Testis (tissue), 3 donors: ENCODE measurements around the gene PPARGC1A. TPM values are rescaled to one million over a fixed set of nuclear protein-coding genes. Genes with fewer than 3 reads are reported as not detected.

ENCODE experiments used
- DNase-seq: peaks from one replicate; pipeline ENCODE4 v3.0.0-alpha.2; 2019
- H3K27ac ChIP-seq, 2 donors: fragments of 200-600 bp; sonication (generic); one replicate each; pipeline ENCODE4 v1.5.1; 2019
- H3K27me3 ChIP-seq: fragments of 200-600 bp; sonication (generic); one replicate; pipeline ENCODE4 v1.5.1; 2019
- H3K36me3 ChIP-seq: fragments of 200-600 bp; sonication (generic); one replicate; pipeline ENCODE4 v1.5.1; 2017; ENCODE audit warnings: low read depth; ENCODE audit errors: missing control alignments
- H3K4me1 ChIP-seq: fragments of 200-600 bp; sonication (generic); one replicate; pipeline ENCODE4 v1.5.1; 2019
- H3K4me3 ChIP-seq, 2 donors: fragments of 200-600 bp; sonication (generic); one replicate each; pipeline ENCODE4 v1.5.1; 2017 to 2019
- H3K9me3 ChIP-seq: fragments of 200-600 bp; sonication (generic); one replicate; pipeline ENCODE4 v1.5.1; 2017
- CTCF ChIP-seq, 3 experiments: fragments of 450-650 bp in 2 of 3; fragments of 200-600 bp in 1 of 3; sonication (generic) in 1 of 3; IDR thresholded peaks; one replicate each; pipeline ENCODE4 v1.5.1; 2016 to 2019; ENCODE audit warnings: antibody characterized with exemption in 3 of 3, mild to moderate bottlenecking in 2 of 3, moderate library complexity in 1 of 3
- POLR2A ChIP-seq: fragments of 450-650 bp; IDR thresholded peaks from one replicate; pipeline ENCODE4 v1.6.1; 2017; ENCODE audit warnings: antibody characterized with exemption, mild to moderate bottlenecking, moderate library complexity
- WGBS, 2 donors: methylation state at CpG; one replicate each; pipeline ENCODE4 v1.1.5; 2018; 5-methylcytosine and 5-hydroxymethylcytosine counted together
- intact Hi-C: fragments of 100-400 bp; cut with DNase I; formaldehyde crosslinking; loops from one replicate; pipeline ENCODE4 v1.15.1; 2023; ENCODE audit warnings: low total_unique reads
- polyA plus RNA-seq: library from polyadenylated mRNA; stranded (reverse); fragments of 350-450 nt; fragmentation: Illumina TruSeq; extraction: RNeasy Lipid Tissue Mini Kit (QIAGEN cat#74804); gene quantifications from one replicate; pipeline ENCODE4 v1.2.3, GENCODE V29; 2014; ENCODE audit warnings: low read depth, low replicate concordance; ENCODE audit not compliant: insufficient read depth
- total RNA-seq, 2 donors: library from RNA; depleted of rRNA; stranded (reverse); fragments of >200 nt; gene quantifications; one replicate each; pipeline ENCODE4 v1.2.3, GENCODE V29; 2016

The PPARGC1A gene
- total and polyA plus RNA-seq, 3 donors from 2014 or later = 15.4 to 33.4 (median 33.0) TPM

DNA sequence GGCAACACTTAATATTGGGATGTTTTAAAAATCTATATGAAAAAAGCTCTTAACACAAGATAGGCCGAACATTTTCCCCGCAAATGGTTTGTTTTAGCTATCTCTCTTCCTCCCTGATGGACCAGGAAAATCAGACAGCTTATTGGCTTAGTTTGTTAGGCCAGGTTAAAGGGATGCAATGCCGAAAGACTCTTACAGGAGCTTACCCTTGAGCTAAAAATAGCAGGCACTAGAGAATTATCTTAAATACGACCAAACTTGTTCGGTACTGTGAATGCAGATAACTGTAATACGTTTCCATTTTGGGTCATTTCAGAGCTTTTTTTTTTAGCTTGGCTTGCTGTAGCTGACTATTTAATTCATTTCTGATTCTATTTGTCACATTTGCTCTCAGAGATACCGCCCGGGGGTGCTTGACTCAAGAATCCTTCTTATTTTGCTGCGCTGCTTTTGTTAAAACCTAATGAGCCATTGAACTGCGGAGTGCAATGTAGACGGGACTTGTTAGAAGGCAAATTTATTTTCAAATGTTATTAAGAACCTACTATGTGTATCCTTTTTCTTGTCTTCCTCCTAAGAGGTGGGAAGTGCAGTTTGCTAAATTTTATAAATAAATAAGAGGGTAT lies 23.3 kb downstream of the PPARGC1A start:
- Histone ChIP-seq H3K27me3 (no peaks in the 10 kb centered on the region), H3K36me3 (no peaks in the 10 kb centered on the region), H3K9me3 (no peaks in the 10 kb centered on the region), H3K4me1 (peaks cover 9% of the 10 kb centered on the region), H3K27ac (no peak overlapping the region), H3K4me3 (no peak overlapping the region)
- intact Hi-C loops = no loop called here
- no peak for DNase-seq
- 76 to 82% methylated on average over 11 of the region's 11 CpGs for WGBS, 2 donors
- no peak for TF ChIP-seq CTCF (IDR thresholded peaks at IDR 0.05)

DNA sequence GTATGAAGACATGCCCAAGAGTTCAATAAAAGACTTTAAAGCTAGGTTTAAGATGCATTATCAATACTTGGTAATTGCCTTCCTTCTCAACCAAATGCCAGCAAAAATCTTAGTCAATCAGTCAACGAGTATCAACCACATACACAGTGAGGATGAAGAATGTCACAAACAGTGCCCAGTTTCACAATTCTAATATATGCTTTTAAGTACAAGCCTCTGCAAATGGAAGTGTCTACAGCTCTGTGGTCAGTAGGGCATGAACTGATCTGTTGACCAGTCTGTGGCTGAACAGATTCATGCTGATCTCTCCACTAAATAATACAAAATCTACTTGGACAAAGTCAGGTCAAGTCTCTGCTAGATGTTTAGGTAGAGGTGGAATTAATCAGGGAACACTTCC lies 27.9 kb downstream of the PPARGC1A start:
- intact Hi-C loops = no loop called here
- no peak for DNase-seq
- Histone ChIP-seq H3K36me3 (no peaks in the 10 kb centered on the region), H3K9me3 (no peaks in the 10 kb centered on the region), H3K27ac (no peak overlapping the region), H3K27me3 (no peaks in the 10 kb centered on the region), H3K4me1 (no peaks in the 10 kb centered on the region), H3K4me3 (no peak overlapping the region)
- 89 to 94% methylated on average over 1 of the region's 1 CpG for WGBS, 2 donors
- TF ChIP-seq POLR2A (no peak), CTCF (IDR thresholded peaks at IDR 0.05) (no peak)

- Histone ChIP-seq H3K27ac (no peak overlapping the region), H3K9me3 (no peaks in the 10 kb centered on the region), H3K4me1 (no peaks in the 10 kb centered on the region), H3K4me3 (no peak overlapping the region), H3K27me3 (no peaks in the 10 kb centered on the region), H3K36me3 (no peaks in the 10 kb centered on the region)
- 75 to 85% methylated on average over 3 of the region's 3 CpGs for WGBS, 2 donors
- intact Hi-C loops = no loop called here
- no peak for TF ChIP-seq CTCF (IDR thresholded peaks at IDR 0.05)
- no peak for TF ChIP-seq POLR2A
- DNase-seq = no peak
Observed at GRCh38 chr4:23860919-23861318, 28.9 kb downstream of the PPARGC1A start.

GRCh38 chr4:23857367-23857959 lies 32.4 kb downstream of the PPARGC1A start:
- Histone ChIP-seq H3K27me3 (no peaks in the 10 kb centered on the region), H3K36me3 (no peaks in the 10 kb centered on the region), H3K9me3 (no peaks in the 10 kb centered on the region), H3K4me3 (no peak overlapping the region), H3K27ac (no peak overlapping the region), H3K4me1 (peaks cover 2% of the 10 kb centered on the region)
- WGBS, 2 donors = 78 to 81% methylated on average over 4 of the region's 4 CpGs
- TF ChIP-seq POLR2A (no peak), CTCF (IDR thresholded peaks at IDR 0.05) (no peak)
- intact Hi-C loops = no loop called here
- DNase-seq = no peak

DNA sequence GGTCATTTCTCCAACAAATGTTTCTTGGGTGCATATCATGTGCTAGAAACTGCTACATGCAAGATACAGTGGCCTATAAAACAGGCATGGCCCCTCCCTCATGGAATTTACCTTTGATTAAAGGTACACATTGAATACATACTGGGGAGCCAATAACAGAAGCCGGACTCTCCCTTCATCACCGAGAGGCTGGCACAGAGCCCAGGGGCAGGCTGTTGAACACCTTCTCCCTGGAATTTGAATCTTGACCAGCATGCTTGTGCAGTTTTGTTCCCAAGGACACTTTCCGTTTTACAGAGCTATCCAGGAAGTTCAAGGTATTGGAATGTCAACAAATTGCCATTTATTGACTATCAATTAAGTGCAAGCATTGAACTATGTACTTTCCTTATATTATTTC lies 33.2 kb downstream of the PPARGC1A start:
- Histone ChIP-seq H3K9me3 (no peaks in the 10 kb centered on the region), H3K4me3 (no peak overlapping the region), H3K36me3 (no peaks in the 10 kb centered on the region), H3K4me1 (peaks cover 2% of the 10 kb centered on the region), H3K27ac (no peak overlapping the region), H3K27me3 (no peaks in the 10 kb centered on the region)
- TF ChIP-seq CTCF (IDR thresholded peaks at IDR 0.05) = no peak
- TF ChIP-seq POLR2A = no peak
- intact Hi-C loops = no loop called here
- WGBS, 2 donors = 35 to 51% methylated on average over 3 of the region's 3 CpGs
- no peak for DNase-seq
